22Rv1 (cell line): ENCODE results near the gene SLC19A1.

ENCODE experiments used
- H3K27ac ChIP-seq: fragments of 450-650 bp; 2 replicates; pipeline ENCODE4 v1.5.1; 2017
- ZFX ChIP-seq: fragments of 450-650 bp; IDR thresholded peaks from 2 replicates; pipeline ENCODE4 v1.6.1; 2017; ENCODE audit warnings: antibody characterized with exemption, borderline replicate concordance
- TF ChIP-seq, protein P1 (sequence below): fragments of 450-650 bp; IDR thresholded peaks from 2 replicates; pipeline ENCODE4 v1.5.1; 2017; ENCODE audit warnings: mild to moderate bottlenecking

The SLC19A1 gene

DNA sequence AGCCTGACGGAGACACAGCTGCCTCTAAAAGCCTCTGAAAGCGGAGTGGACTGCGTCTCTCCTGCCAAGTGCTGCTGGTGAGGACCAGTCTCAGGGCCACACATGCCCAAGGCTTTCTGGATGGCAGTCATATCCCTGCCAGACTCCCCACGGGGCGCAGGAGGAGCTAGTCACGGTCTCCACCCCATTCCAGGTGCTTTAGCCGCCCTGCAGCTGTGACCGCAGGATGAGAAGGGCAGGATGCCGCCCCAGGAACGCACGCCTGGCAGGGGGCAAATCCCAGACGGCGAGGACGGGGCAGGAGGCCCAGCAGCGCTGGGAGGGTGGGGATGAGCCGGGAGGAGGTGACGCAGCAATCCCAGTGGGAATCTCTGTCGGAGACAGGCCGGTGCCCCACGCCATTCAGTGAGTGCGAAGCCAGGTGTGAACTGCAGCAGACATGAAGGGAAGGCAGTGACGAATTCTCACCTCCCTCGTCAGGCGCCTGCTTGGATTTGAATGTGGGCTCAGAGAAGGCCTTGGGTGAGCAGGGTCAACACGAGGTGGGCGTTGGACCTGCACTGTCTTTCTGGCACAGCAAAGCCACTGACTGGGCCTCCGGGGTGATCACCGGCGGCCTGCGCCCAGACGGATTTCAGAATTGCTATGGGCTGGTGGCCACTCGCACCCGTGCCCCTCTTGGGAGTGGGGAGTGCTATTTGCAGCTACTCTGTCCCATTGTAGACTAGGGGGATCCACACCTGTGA lies 38.5 kb upstream of the SLC19A1 start:
- H3K27ac ChIP-seq = no peak overlapping the region
- TF ChIP-seq, protein P1, sequence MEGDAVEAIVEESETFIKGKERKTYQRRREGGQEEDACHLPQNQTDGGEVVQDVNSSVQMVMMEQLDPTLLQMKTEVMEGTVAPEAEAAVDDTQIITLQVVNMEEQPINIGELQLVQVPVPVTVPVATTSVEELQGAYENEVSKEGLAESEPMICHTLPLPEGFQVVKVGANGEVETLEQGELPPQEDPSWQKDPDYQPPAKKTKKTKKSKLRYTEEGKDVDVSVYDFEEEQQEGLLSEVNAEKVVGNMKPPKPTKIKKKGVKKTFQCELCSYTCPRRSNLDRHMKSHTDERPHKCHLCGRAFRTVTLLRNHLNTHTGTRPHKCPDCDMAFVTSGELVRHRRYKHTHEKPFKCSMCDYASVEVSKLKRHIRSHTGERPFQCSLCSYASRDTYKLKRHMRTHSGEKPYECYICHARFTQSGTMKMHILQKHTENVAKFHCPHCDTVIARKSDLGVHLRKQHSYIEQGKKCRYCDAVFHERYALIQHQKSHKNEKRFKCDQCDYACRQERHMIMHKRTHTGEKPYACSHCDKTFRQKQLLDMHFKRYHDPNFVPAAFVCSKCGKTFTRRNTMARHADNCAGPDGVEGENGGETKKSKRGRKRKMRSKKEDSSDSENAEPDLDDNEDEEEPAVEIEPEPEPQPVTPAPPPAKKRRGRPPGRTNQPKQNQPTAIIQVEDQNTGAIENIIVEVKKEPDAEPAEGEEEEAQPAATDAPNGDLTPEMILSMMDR = no peak
- no peak for TF ChIP-seq ZFX

DNA sequence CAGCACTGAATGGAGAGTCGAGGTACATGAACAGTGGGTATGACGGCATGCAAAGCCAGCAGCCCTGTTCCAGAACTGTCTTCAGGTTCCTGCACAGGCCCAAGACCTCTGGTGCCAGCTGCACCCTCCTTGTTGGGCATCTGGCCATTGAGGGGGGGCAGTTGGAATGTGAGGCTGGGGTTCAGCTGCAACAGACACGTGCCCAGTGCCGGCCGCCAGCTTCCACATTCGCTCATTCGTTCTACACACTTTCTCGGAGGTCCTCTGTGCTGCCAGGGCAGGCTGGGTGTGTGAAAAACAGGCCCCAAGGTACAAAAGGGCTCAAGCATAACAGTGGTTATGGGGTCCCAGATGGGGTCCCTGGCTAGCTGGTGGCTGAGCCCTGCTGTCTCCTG lies 37.9 kb upstream of the SLC19A1 start:
- H3K27ac ChIP-seq = no peak overlapping the region
- no peak for TF ChIP-seq ZFX
- TF ChIP-seq, protein P1 = no peak

DNA sequence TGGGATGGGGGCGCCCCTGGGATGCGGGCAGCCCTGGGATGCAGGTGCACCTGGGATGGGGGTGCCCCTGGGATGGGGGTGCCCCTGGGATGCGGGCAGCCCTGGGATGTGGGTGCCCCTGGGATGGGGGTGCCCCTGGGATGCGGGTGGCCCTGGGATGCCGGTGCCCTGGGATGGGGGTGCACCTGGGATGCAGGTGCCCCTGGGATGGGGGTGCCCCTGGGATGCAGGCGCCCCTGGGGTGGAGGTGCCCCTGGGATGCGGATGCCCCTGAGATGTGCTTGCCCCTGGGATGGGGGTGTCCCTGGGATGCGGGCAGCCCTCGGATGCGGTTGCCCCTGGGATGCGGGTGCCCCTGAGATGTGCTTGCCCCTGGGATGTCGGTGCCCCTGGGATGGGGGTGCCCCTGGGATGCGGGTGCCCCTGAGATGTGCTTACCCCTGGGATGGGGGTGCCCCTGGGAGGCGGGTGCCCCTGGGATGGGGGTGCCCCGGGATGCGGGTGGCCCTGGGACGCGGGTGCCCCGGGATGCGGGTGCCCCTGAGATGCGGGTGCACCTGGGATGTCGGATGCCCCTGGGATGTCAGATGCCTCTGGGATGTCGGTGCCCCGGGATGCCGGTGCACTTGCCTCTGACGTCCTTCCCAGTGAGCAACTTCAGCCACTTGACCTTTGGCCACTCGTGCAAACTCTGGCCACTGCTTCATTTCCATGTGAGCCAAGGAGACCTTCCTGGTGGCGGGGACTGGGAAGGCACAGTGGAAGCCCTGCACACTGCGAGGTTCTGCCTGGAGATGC lies 37.3 kb upstream of the SLC19A1 start:
- no peak for TF ChIP-seq ZFX
- TF ChIP-seq, protein P1 = no peak
- H3K27ac ChIP-seq = no peak overlapping the region

DNA sequence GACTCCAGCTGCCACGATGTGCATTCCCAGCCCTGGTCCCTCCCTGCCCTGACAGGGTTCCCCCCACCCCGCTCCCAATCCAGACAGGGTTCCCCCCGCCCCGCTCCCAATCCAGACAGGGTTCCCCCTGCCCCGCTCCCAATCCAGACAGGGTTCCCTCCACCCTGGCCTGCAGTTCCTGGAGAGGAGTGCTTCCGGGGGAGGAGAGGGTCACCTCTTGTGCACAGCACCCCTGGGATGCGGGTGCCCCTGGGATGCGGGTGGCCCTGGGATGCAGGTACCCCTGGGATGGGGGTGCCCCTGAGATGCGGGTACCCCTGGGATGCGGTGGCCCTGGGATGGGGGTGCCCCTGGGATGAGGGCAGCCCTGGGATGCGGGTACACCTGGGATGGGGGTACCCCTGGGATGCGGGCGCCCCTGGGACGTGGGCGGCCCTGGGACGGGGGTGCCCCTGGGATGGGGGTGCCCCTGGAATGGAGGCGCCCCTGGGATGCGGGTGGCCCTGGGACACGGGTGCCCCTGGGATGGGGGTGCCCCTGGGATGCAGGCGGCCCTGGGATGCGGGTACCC lies 36.7 kb upstream of the SLC19A1 start:
- TF ChIP-seq, protein P1 = no peak
- no peak for TF ChIP-seq ZFX
- no peak overlapping the region for H3K27ac ChIP-seq

DNA sequence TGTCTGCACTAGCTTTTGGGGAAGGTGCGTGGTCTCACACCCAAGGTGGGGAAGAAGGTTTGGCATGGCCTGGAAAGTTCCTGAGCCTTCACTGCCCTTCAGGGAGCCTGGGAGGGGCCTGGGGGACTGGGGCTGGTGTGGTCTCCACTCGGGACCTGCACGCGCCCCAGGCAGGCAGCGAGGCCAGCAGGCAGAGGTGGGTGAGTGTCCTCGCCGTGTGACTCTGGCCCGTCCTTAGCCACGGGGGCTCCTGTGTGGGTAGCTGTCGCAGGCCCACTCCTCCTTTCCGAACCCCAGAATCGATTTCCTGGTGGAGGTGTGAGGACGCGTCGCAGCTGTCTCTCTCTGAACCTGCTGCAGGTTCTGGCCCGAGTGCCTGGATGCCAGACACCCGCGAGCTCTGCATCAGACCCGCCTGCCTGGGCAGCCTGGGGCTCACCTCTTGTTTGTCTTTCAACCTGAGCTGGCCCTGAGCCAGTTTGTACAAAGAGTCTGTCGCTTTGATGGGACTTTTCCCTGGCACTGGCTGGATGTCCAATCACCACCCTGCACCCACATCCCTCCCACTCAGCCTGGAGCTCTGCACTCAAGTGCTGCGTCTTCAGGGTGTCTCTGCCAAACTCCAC lies 36.0 kb upstream of the SLC19A1 start:
- no peak overlapping the region for H3K27ac ChIP-seq
- TF ChIP-seq ZFX = no peak
- TF ChIP-seq, protein P1 = no peak

DNA sequence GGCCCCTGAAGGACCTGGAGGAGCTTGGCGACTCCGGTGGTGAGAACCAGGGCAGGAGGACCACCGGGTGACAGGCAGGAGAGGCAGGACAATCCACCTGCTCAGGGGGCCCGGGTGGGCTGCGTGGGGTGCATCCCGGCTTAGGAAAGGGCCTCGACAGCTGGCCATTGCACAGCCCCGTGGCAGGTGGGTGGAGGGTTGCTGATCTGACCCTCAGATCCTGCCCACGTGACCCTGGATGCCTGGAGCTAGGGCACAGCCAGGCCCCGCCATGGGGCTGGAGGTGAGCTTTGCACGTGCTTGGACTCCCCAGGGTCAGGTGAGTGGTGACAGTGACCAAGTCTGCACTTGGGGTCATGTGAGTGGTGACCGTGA lies 35.5 kb upstream of the SLC19A1 start:
- TF ChIP-seq, protein P1 = no peak
- no peak for TF ChIP-seq ZFX
- no peak overlapping the region for H3K27ac ChIP-seq
